ENCODE results near the gene TGFBRAP1. TPM values are rescaled to one million over a fixed set of nuclear protein-coding genes. Genes with fewer than 3 reads are reported as not detected.

The TGFBRAP1 gene
- 15.1 to 15.9 TPM (median 15.4 TPM) in 5 replicates for total RNA-seq (2022; extraction: Qiagen RNA extraction)

GRCh38 chr2:105329561-105330495, at the start of gene TGFBRAP1:
Gene TGFBRAP1 (minus strand): TSS chr2:105329735. CDS start chr2:105308301, 21,434 bp downstream.

DNA sequence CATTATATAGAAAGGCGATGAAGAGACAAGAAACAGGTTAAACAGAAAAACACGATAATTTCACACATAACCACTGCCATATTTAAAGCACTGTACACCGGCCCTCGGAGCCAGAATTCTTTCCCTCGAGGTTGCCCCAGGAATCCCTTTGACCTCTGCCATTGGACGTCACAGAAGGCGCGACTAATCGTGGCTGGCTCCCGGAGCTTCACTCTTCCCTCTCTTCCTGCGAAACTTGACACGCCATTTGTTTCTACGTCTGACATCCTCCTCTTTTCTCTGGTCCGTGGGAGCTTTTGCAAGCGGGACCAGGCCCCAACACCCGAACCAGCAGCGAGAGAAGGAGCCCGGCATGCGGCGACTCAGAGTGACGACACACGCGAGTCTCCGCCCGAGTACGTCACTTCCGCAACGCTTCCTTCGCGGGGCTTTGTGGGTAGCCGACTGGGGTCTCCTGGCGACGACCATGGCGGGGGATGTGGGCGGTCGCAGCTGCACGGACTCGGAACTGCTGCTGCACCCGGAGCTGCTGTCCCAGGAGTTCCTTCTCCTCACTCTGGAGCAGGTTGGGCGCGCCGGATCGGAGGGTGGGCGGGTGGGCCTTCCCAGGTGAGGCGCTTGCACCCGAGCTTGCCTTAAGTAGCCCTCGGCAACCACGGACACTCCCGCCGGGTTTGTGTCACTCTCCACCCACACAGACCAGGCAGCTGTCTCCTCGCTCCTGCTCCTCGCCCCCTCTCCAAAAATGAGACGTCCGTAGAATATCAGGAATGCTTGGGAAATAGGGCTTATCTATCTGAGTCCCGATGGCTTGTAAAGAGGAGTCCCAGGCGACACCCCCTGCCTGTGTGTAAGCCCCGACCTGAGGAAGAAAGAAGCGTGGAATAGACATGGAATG, 7.8 kb upstream of the TGFBRAP1 start, which contains the start of gene C2orf49:
TSS of gene C2orf49 (plus strand) at position 419 of the 898 bp plus-strand sequence. CDS start at position 467, 48 bp downstream.

DNA sequence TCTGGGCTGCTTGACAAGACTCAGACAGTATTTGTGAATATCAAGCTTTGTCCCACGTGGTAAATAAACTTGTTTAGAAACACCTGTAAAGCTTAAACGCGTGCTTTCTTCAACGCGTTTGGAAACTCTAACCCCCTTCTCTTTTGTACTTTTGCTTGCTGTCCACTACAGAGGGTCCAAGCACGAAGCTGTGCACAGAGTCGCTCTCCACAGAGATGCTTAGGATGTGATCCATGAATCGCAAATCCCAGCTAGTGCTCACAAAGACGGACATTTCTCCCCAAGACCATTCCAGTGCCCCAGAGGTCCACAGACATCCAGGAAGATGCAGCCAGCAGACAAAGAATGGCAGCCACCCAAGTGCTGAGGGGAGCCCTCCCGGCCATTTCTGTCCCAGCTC, 88.1 kb downstream of the TGFBRAP1 start, which contains the start of gene GPR45:
TSS of gene GPR45 (plus strand) at position 301 of the 400 bp plus-strand sequence. CDS start 116 bp downstream, outside the sequence.

Other genes with a start within 250 kb of the TGFBRAP1 start
- gene GPR45, start 88.0 kb downstream of the TGFBRAP1 start, total RNA-seq (2022; extraction: Qiagen RNA extraction): 0.06 TPM in 1 of 5 replicates, not detected in the others
- 10.6 to 16.3 TPM (median 12.6 TPM) in 5 replicates for gene C2orf49, start 7.8 kb upstream of the TGFBRAP1 start, total RNA-seq (2022; extraction: Qiagen RNA extraction)
- 47.1 to 62.0 TPM (median 52.7 TPM) in 5 replicates for gene FHL2, start 69.3 kb upstream of the TGFBRAP1 start, total RNA-seq (2022; extraction: Qiagen RNA extraction)

Data from A549 treated with AZD2906 at 1 μM for 4 hours (cell line).